ENCODE measurements around the gene JPH2. TPM values are rescaled to one million over a fixed set of nuclear protein-coding genes. Genes with fewer than 3 reads are reported as not detected.

JPH2 gene
- total RNA-seq, 2 donors from 2014 or later: 131 to 168 TPM

- Histone ChIP-seq H3K36me3 (no peaks in the 10 kb centered on the region), H3K4me1 (no peaks in the 10 kb centered on the region), H3K4me3 (no peak overlapping the region), H3K27me3 (no peaks in the 10 kb centered on the region), H3K9me3 (peaks cover 0 to 8% of the 10 kb centered on the region in 2 donors), H3K27ac (no peak overlapping the region)
- no peak for DNase-seq (ENCODE audit: low spot score)
- TF ChIP-seq, protein P1, sequence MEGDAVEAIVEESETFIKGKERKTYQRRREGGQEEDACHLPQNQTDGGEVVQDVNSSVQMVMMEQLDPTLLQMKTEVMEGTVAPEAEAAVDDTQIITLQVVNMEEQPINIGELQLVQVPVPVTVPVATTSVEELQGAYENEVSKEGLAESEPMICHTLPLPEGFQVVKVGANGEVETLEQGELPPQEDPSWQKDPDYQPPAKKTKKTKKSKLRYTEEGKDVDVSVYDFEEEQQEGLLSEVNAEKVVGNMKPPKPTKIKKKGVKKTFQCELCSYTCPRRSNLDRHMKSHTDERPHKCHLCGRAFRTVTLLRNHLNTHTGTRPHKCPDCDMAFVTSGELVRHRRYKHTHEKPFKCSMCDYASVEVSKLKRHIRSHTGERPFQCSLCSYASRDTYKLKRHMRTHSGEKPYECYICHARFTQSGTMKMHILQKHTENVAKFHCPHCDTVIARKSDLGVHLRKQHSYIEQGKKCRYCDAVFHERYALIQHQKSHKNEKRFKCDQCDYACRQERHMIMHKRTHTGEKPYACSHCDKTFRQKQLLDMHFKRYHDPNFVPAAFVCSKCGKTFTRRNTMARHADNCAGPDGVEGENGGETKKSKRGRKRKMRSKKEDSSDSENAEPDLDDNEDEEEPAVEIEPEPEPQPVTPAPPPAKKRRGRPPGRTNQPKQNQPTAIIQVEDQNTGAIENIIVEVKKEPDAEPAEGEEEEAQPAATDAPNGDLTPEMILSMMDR (IDR thresholded peaks at IDR 0.05): no peak
Observed at GRCh38 chr20:44104798-44105517, 82.0 kb downstream of the JPH2 start.

DNA sequence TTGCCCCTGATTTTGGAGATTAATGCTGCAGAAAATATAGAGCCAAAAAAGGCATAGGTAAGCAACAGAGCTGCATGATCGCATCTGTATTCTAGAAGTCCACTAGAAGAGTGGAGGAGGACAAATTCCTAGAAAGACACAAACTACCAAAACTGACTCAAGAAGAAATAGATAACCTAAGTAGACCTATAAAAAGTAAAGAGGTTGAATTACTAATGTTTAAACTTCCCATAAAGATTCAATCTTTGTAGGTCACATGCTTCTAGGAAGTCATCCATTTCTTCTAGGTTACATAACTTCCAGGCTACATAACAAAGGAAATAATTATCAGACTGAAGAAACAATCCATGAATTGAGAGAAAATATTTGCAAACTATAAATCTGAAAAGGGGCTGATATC lies 84.4 kb downstream of the JPH2 start:
- no peaks in the 10 kb centered on the region for H3K4me1 ChIP-seq
- H3K4me3 ChIP-seq: no peak overlapping the region
- no peaks in the 10 kb centered on the region for H3K27me3 ChIP-seq
- TF ChIP-seq, protein P1 (IDR thresholded peaks at IDR 0.05): no peak
- H3K9me3 ChIP-seq: peaks cover 0 to 8% of the 10 kb centered on the region in 2 donors
- H3K27ac ChIP-seq: no peak overlapping the region
- DNase-seq (ENCODE audit: low spot score): no peak
- H3K36me3 ChIP-seq: no peaks in the 10 kb centered on the region

DNA sequence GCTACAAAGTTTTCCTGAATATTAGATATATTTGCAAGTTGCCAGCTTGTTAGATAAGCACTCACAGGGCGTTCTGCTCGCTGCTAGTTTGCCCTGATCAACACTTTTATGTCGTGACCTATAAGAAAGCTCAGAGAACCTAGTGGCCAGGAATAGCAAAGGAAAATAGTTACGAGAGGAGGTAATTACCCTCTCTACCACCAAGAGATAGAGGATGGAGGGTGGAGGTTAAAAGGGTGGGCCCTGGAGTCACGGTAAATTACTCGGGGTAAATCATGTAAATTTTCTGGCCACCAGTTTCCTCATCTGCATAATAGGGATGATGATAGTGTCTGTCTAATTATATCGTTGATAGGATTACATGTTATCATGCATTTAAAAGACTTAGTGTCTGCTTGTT lies 87.2 kb downstream of the JPH2 start:
- TF ChIP-seq, protein P1 (IDR thresholded peaks at IDR 0.05): no peak
- DNase-seq (ENCODE audit: low spot score): no peak
- Histone ChIP-seq H3K27me3 (no peaks in the 10 kb centered on the region), H3K4me3 (no peak overlapping the region), H3K9me3 (peaks cover 0 to 8% of the 10 kb centered on the region in 2 donors), H3K36me3 (no peaks in the 10 kb centered on the region), H3K27ac (no peak overlapping the region), H3K4me1 (no peaks in the 10 kb centered on the region)

GRCh38 chr20:44098657-44099056 lies 88.3 kb downstream of the JPH2 start:
- TF ChIP-seq, protein P1 (IDR thresholded peaks at IDR 0.05): no peak
- Histone ChIP-seq H3K4me1 (no peaks in the 10 kb centered on the region), H3K4me3 (no peak overlapping the region), H3K27me3 (no peaks in the 10 kb centered on the region), H3K27ac (no peak overlapping the region), H3K9me3 (peaks cover 0 to 8% of the 10 kb centered on the region in 2 donors), H3K36me3 (no peaks in the 10 kb centered on the region)
- no peak for DNase-seq (ENCODE audit: low spot score)

DNA sequence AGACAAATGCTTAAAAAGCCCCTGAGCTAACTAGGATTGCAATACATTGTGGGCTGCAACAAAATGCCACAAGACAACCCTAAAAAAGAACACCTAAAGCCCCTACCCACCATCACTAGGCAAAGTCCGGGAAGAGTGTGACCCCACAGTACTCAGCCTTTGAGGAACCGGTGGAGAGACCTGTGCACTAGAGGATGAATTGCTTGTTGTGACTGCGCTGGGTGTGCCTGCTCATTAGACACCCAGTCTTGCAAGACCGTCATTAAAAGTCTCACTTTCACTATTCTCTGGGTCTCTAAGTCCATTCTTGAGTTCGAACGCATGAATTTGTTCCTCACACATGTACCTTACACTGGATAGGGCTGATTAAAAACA lies 88.7 kb downstream of the JPH2 start:
- Histone ChIP-seq H3K4me3 (no peak overlapping the region), H3K36me3 (no peaks in the 10 kb centered on the region), H3K9me3 (peaks cover 0 to 8% of the 10 kb centered on the region in 2 donors), H3K4me1 (no peaks in the 10 kb centered on the region), H3K27me3 (no peaks in the 10 kb centered on the region), H3K27ac (no peak overlapping the region)
- DNase-seq (ENCODE audit: low spot score): no peak
- TF ChIP-seq, protein P1 (IDR thresholded peaks at IDR 0.05): no peak
